22Rv1 (cell line): Measurements from ENCODE around the gene MT1M.

ENCODE experiments used
- ZFX ChIP-seq: fragments of 450-650 bp; IDR thresholded peaks from 2 replicates; pipeline ENCODE4 v1.6.1; 2017; ENCODE audit warnings: antibody characterized with exemption, borderline replicate concordance
- TF ChIP-seq, protein P1 (sequence below): fragments of 450-650 bp; IDR thresholded peaks from 2 replicates; pipeline ENCODE4 v1.5.1; 2017; ENCODE audit warnings: mild to moderate bottlenecking

DNA sequence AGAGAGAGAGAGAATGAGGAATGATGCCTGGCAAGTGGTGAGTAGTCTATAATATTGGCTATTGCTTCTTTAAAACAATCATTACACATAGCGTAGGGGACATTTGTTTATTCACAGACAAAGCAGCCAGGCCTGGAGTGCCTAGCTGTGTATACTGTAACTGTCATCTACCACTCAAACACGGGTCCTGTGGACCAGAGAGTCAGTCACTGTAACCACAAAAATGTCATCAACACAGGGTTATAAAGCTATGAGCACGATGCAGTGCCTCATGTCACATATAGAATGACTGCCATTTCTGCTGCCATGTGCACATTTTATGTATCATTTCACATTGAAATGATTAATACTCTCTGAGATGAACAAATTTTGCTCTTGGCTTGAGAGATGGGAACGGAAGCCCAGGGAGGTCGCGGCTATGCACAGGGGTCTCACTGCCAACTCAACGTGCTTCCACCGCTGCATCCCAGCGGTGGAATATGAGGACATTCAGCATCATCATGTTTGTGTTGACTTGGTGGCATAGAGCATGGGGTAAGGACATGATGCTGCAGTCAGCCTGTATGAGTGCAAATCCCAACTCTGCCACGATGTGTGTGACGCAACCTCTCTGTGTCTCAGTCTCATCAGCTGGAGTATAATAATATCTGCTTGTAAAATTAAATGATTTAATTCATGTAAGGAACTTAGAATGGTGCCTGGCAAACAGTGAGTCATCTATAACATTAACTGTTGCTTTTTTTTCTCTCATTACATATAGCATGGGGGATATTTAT, 40.5 kb downstream of the MT1M start:
- TF ChIP-seq, protein P1, sequence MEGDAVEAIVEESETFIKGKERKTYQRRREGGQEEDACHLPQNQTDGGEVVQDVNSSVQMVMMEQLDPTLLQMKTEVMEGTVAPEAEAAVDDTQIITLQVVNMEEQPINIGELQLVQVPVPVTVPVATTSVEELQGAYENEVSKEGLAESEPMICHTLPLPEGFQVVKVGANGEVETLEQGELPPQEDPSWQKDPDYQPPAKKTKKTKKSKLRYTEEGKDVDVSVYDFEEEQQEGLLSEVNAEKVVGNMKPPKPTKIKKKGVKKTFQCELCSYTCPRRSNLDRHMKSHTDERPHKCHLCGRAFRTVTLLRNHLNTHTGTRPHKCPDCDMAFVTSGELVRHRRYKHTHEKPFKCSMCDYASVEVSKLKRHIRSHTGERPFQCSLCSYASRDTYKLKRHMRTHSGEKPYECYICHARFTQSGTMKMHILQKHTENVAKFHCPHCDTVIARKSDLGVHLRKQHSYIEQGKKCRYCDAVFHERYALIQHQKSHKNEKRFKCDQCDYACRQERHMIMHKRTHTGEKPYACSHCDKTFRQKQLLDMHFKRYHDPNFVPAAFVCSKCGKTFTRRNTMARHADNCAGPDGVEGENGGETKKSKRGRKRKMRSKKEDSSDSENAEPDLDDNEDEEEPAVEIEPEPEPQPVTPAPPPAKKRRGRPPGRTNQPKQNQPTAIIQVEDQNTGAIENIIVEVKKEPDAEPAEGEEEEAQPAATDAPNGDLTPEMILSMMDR: no peak
- no peak for TF ChIP-seq ZFX
